Keratinocyte (primary cell): ENCODE measurements around the gene DUSP6. TPM values are rescaled to one million over a fixed set of nuclear protein-coding genes. Genes with fewer than 3 reads are reported as not detected.

Experiments used
- DNase-seq: peaks from one replicate; pipeline ENCODE4 v3.0.0-alpha.2; 2011; ENCODE audit warnings: low read depth, missing footprints, low spot score
- FAIRE-seq: peaks from 2 replicates; lab custom pipeline; 2011; peaks lifted over from hg19 to GRCh38; lab: Jason Lieb, UNC
- H2AFZ ChIP-seq: 2 replicates; pipeline ENCODE4 v1.6.0; 2012; ENCODE audit warnings: low read length, control low read depth, inconsistent platforms; ENCODE audit not compliant: control insufficient read depth
- H3K27ac ChIP-seq: 2 replicates; pipeline ENCODE4 v1.5.1; 2011; ENCODE audit warnings: low read length; ENCODE audit not compliant: control insufficient read depth, insufficient read depth
- H3K27me3 ChIP-seq: 3 replicates; pipeline ENCODE4 v1.6.0; 2011; ENCODE audit warnings: low read length; ENCODE audit not compliant: control insufficient read depth, insufficient read depth; ENCODE audit errors: extremely low read depth
- H3K36me3 ChIP-seq, 2 experiments: 2 replicates in 1 of 2; 3 replicates in 1 of 2; pipeline ENCODE4 v1.5.1; 2011; ENCODE audit warnings: low read length in 2 of 2, mild to moderate bottlenecking in 1 of 2; ENCODE audit not compliant: control insufficient read depth in 2 of 2, insufficient read depth in 2 of 2; ENCODE audit errors: extremely low read depth in 1 of 2
- H3K4me1 ChIP-seq: 3 replicates; pipeline ENCODE4 v1.5.1; 2011; ENCODE audit warnings: low read length; ENCODE audit not compliant: control insufficient read depth, insufficient read depth; ENCODE audit errors: extremely low read depth
- H3K4me2 ChIP-seq: 3 replicates; pipeline ENCODE4 v1.6.0; 2011; ENCODE audit warnings: low read depth, low read length; ENCODE audit not compliant: control insufficient read depth, insufficient read depth; ENCODE audit errors: extremely low read depth
- H3K4me3 ChIP-seq, 3 experiments: fragments of 200-600 bp in 1 of 3; sonication (generic) in 1 of 3; 2 replicates in 2 of 3; 3 replicates in 1 of 3; pipeline ENCODE4 v1.5.1; 2011 to 2016; ENCODE audit warnings: low read length in 3 of 3, mild to moderate bottlenecking in 3 of 3, control low read depth in 2 of 3, inconsistent platforms in 1 of 3, low read depth in 1 of 3, mixed read lengths in 1 of 3, mixed run types in 1 of 3, moderate library complexity in 1 of 3; ENCODE audit not compliant: control insufficient read depth in 2 of 3, insufficient read depth in 2 of 3; ENCODE audit errors: extremely low read depth in 1 of 3
- H3K79me2 ChIP-seq: 2 replicates; pipeline ENCODE4 v1.6.0; 2012; ENCODE audit warnings: low read length; ENCODE audit not compliant: control insufficient read depth, insufficient read depth
- H3K9ac ChIP-seq: 3 replicates; pipeline ENCODE4 v1.6.0; 2011; ENCODE audit warnings: low read length; ENCODE audit not compliant: control insufficient read depth, insufficient read depth; ENCODE audit errors: extremely low read depth
- H3K9me1 ChIP-seq: 3 replicates; pipeline ENCODE4 v1.6.0; 2011; ENCODE audit warnings: low read length; ENCODE audit not compliant: control insufficient read depth, insufficient read depth; ENCODE audit errors: extremely low read depth
- H3K9me3 ChIP-seq: 2 replicates; pipeline ENCODE4 v1.5.1; 2012; ENCODE audit warnings: low read depth, low read length; ENCODE audit not compliant: control insufficient read depth
- H4K20me1 ChIP-seq: 3 replicates; pipeline ENCODE4 v1.6.0; 2011; ENCODE audit warnings: low read length; ENCODE audit not compliant: control insufficient read depth, insufficient read depth; ENCODE audit errors: extremely low read depth
- EZH2 ChIP-seq: IDR thresholded peaks from one replicate; pipeline ENCODE4 v1.6.1; 2012; ENCODE audit warnings: inconsistent platforms, mild to moderate bottlenecking, low read length, moderate library complexity
- dilution Hi-C: fragments of 300-500 bp; cut with MboI; formaldehyde crosslinking; loops from one replicate; pipeline ENCODE4 v1.7.0; 2020; ENCODE audit warnings: low sequenced_read_pairs; ENCODE audit not compliant: extremely low pct_ligation_motif_present
- polyA plus RNA-seq, 5 experiments: library from polyadenylated mRNA; depleted of rRNA in 3 of 5; stranded (reverse) in 3 of 5; stranded (forward) in 1 of 5; unstranded in 1 of 5; fragments of >200 nt; gene quantifications; 1 replicate in 1 of 5; 2 replicates in 3 of 5; 3 replicates in 1 of 5; pipeline versions ENCODE4 v1.2.1 to v1.2.3, GENCODE V29; 2011 to 2012; ENCODE audit warnings: missing spikeins in 2 of 5, low read depth in 1 of 5, low replicate concordance in 1 of 5
- TF ChIP-seq, protein P1 (sequence below), 3 experiments: IDR thresholded peaks in 1 of 3; conservative IDR thresholded peaks in 1 of 3; optimal IDR thresholded peaks in 1 of 3; 2 replicates in 2 of 3; 3 replicates in 1 of 3; pipeline versions ENCODE3 to v1.5.1; 2011; ENCODE audit warnings: low read length in 3 of 3, mild to moderate bottlenecking in 3 of 3, moderate library complexity in 2 of 3, control low read depth in 1 of 3, inconsistent platforms in 1 of 3; ENCODE audit not compliant: insufficient read depth in 2 of 3; ENCODE audit errors: extremely low read depth in 1 of 3

Gene DUSP6
- polyA plus RNA-seq, 1 donor (not counting 4 experiments of a cell fraction or from before 2014, with no cell fraction given) = 221 TPM

DNA sequence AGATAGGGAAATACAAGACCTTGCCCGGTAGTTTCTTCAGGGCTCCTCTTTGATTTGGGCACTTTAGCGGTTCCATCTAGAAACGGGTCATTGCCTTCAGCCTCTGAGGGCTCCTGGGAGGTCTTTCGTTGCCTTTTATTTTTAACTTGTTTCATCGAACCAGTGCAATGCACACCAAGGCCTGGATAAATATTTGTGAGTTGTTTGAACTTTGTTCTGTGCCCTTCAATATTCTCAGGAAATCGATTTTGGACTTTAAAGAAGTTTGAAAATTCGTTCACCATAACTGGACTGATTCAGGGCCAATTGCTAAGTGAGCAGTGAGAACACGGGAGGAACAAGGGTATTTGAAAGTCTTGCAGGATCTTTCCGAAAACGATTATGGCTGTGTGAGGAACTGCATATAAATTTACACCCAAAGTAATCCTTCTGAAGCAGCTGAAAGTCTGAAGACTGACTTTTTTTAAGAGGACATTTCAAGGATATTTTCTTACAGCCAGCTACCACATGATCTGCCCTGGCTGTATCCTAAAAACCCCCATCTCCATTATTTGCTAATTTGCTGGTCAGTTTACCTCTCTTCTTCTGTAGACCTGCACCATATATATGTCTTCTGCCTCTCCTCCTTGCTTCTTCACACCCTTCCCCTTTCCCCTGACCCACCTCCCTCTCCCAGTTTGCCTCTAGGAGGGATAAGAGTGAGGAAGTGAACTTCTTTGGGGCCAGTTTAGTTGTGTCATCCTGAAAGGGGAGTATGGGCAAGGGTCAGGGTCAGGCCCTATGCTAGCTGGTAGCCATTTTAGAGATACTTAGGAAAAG is 8.0 kb downstream of the DUSP6 start:
- peaks cover 17% of the 10 kb centered on the region for H3K4me1 ChIP-seq
- H2AFZ ChIP-seq = no peak overlapping the region
- no peaks in the 10 kb centered on the region for H3K9me1 ChIP-seq
- no peak overlapping the region for H3K4me3 ChIP-seq
- no peak for TF ChIP-seq EZH2
- TF ChIP-seq, protein P1, sequence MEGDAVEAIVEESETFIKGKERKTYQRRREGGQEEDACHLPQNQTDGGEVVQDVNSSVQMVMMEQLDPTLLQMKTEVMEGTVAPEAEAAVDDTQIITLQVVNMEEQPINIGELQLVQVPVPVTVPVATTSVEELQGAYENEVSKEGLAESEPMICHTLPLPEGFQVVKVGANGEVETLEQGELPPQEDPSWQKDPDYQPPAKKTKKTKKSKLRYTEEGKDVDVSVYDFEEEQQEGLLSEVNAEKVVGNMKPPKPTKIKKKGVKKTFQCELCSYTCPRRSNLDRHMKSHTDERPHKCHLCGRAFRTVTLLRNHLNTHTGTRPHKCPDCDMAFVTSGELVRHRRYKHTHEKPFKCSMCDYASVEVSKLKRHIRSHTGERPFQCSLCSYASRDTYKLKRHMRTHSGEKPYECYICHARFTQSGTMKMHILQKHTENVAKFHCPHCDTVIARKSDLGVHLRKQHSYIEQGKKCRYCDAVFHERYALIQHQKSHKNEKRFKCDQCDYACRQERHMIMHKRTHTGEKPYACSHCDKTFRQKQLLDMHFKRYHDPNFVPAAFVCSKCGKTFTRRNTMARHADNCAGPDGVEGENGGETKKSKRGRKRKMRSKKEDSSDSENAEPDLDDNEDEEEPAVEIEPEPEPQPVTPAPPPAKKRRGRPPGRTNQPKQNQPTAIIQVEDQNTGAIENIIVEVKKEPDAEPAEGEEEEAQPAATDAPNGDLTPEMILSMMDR (optimal IDR thresholded peaks at IDR 0.05 in 1 of 3, IDR thresholded peaks at IDR 0.05 in 1 of 3, conservative IDR thresholded peaks at IDR 0.05 in 1 of 3; ENCODE audit: extremely low read depth in 1 of 3, insufficient read depth in 2 of 3, low read length in 3 of 3) = no peak
- DNase-seq (no peak), FAIRE-seq (no peak)
- H3K27me3 ChIP-seq = no peaks in the 10 kb centered on the region
- peaks cover 13% of the 10 kb centered on the region for H3K79me2 ChIP-seq
- peaks cover 6 to 11% of the 10 kb centered on the region in 2 experiments for H3K36me3 ChIP-seq
- H3K27ac ChIP-seq = no peak overlapping the region
- H4K20me1 ChIP-seq = peaks cover 15% of the 10 kb centered on the region
- no peak overlapping the region for H3K4me2 ChIP-seq
- no peak overlapping the region for H3K9ac ChIP-seq
- dilution Hi-C loops = loop anchor here (25.0 kb wide), 1 partner anchor 282 kb away; no protein-coding TSS in a partner anchor
- no peaks in the 10 kb centered on the region for H3K9me3 ChIP-seq

DNA sequence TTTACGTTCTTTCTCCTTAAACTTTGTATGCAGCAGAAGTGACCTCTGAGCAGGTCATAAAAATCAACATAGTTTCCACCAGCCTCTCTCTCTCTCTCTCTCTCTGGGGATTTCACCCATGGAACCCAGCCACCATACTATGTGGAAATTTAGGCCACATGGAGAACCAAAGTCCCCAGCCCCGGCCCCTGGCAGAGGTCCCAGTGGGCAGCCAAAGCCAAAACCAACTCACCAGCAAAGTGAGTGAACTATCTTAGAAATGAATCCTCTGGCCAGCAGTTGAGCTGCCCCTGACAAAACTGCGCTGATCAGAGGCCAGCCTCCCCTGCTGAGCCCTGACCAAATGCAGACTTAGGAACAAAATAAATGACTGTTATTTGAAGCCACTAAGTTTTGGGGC is 9.2 kb downstream of the DUSP6 start:
- Histone ChIP-seq H4K20me1 (peaks cover 3% of the 10 kb centered on the region), H3K4me3 (no peak overlapping the region)

More for the DNA sequence above, 9.2 kb downstream of the DUSP6 start:
- Histone ChIP-seq H3K27ac (no peak overlapping the region), H2AFZ (no peak overlapping the region), H3K9me3 (no peaks in the 10 kb centered on the region), H3K9me1 (no peaks in the 10 kb centered on the region), H3K4me1 (peaks cover 6% of the 10 kb centered on the region), H3K9ac (no peak overlapping the region), H3K36me3 (peaks cover 0 to under 1% of the 10 kb centered on the region in 2 experiments), H3K79me2 (peaks cover 2% of the 10 kb centered on the region), H3K27me3 (no peaks in the 10 kb centered on the region), H3K4me2 (no peak overlapping the region)
- no peak for TF ChIP-seq EZH2
- TF ChIP-seq, protein P1 (optimal IDR thresholded peaks at IDR 0.05 in 1 of 3, IDR thresholded peaks at IDR 0.05 in 1 of 3, conservative IDR thresholded peaks at IDR 0.05 in 1 of 3; ENCODE audit: extremely low read depth in 1 of 3, insufficient read depth in 2 of 3, low read length in 3 of 3) = no peak
- FAIRE-seq (no peak), DNase-seq (no peak)
- dilution Hi-C loops = loop anchor here (25.0 kb wide), 1 partner anchor 281 kb away; no protein-coding TSS in a partner anchor
